Breast epithelium (tissue), 4 donors: ENCODE data around the gene SLBP. TPM values are rescaled to one million over a fixed set of nuclear protein-coding genes. Genes with fewer than 3 reads are reported as not detected.

Experiments
- DNase-seq, 2 donors: peaks; one replicate each; pipeline ENCODE4 v3.0.0-alpha.2; 2019; ENCODE audit warnings: low spot score in 2 of 2
- H3K27ac ChIP-seq, 2 donors: fragments of 200-600 bp; sonication (generic) in 1 of 2; one replicate each; pipeline ENCODE4 v1.5.1; 2016 to 2019; ENCODE audit warnings: mild to moderate bottlenecking in 1 of 2
- H3K27me3 ChIP-seq, 2 donors: fragments of 200-600 bp; sonication (generic) in 1 of 2; one replicate each; pipeline versions ENCODE4 v1.5.1 to v1.6.0; 2017 to 2019; ENCODE audit warnings: control low read depth in 1 of 2, mild to moderate bottlenecking in 1 of 2
- H3K36me3 ChIP-seq: fragments of 200-600 bp; one replicate; pipeline ENCODE4 v1.5.1; 2019
- H3K4me1 ChIP-seq, 2 donors: fragments of 200-600 bp; sonication (generic); one replicate each; pipeline ENCODE4 v1.5.1; 2016 to 2019; ENCODE audit warnings: control low read depth in 1 of 2
- H3K4me3 ChIP-seq, 3 donors: fragments of 200-600 bp; sonication (generic); 1 replicate in 2 of 3; 2 replicates in 1 of 3; pipeline ENCODE4 v1.5.1; 2016 to 2019; ENCODE audit warnings: mild to moderate bottlenecking in 3 of 3, moderate library complexity in 2 of 3
- H3K9me3 ChIP-seq, 2 donors: fragments of 200-600 bp; sonication (generic) in 1 of 2; one replicate each; pipeline ENCODE4 v1.5.1; 2016 to 2019; ENCODE audit warnings: control low read depth in 1 of 2
- CTCF ChIP-seq, 3 donors: fragments of 450-650 bp; IDR thresholded peaks; one replicate each; pipeline ENCODE4 v1.5.1; 2016 to 2017; ENCODE audit warnings: antibody characterized with exemption in 3 of 3, mild to moderate bottlenecking in 3 of 3, moderate library complexity in 3 of 3
- POLR2A ChIP-seq: fragments of 450-650 bp; IDR thresholded peaks from one replicate; pipeline ENCODE4 v1.6.1; 2016; ENCODE audit warnings: antibody characterized with exemption, mild to moderate bottlenecking, moderate library complexity
- POLR2AphosphoS5 ChIP-seq, 3 donors: sonication (generic); formaldehyde crosslinking; IDR thresholded peaks; one replicate each; pipeline ENCODE4 v1.6.1; 2017; ENCODE audit warnings: antibody characterized with exemption in 3 of 3
- intact Hi-C: fragments of 100-400 bp; cut with DNase I; formaldehyde crosslinking; loops from one replicate; pipeline ENCODE4 v1.15.1; 2023; ENCODE audit warnings: low total_unique reads
- total RNA-seq, 3 donors: library from RNA; depleted of rRNA; stranded (reverse); fragments of >200 nt; gene quantifications; one replicate each; pipeline ENCODE4 v1.1.0, GENCODE V29; 2016

Gene SLBP
- total RNA-seq, 3 donors from 2014 or later: 45.1 to 52.0 (median 45.6) TPM

GRCh38 chr4:1685235-1686150 lies 26.6 kb downstream of the SLBP start:
- Histone ChIP-seq H3K36me3 (no peaks in the 10 kb centered on the region), H3K27me3 (no peaks in the 10 kb centered on the region), H3K27ac (peak overlapping the region; percentile 61 to 80), H3K9me3 (no peaks in the 10 kb centered on the region), H3K4me3 (peak overlapping the region in 2 of 3 donors; percentile 74 to 81), H3K4me1 (no peaks in the 10 kb centered on the region)
- TF ChIP-seq CTCF (IDR thresholded peaks at IDR 0.05) (no peak), POLR2AphosphoS5 (IDR thresholded peaks at IDR 0.05) (no peak), POLR2A (no peak)
- intact Hi-C loops: no loop called here
- no peak for DNase-seq

GRCh38 chr4:1684506-1685234 lies 27.4 kb downstream of the SLBP start:
- no peaks in the 10 kb centered on the region for H3K27me3 ChIP-seq
- peak overlapping the region; percentile 40 to 81 (median 74) for H3K4me3 ChIP-seq
- H3K9me3 ChIP-seq: no peaks in the 10 kb centered on the region
- DNase-seq: peak in 1 of 2 donors; percentile 90
- no peak for TF ChIP-seq POLR2A
- no peak for TF ChIP-seq CTCF (IDR thresholded peaks at IDR 0.05)
- TF ChIP-seq POLR2AphosphoS5 (IDR thresholded peaks at IDR 0.05): no peak
- intact Hi-C loops: no loop called here
- no peaks in the 10 kb centered on the region for H3K36me3 ChIP-seq
- peak overlapping the region; percentile 61 to 80 for H3K27ac ChIP-seq
- no peaks in the 10 kb centered on the region for H3K4me1 ChIP-seq

- no peak for TF ChIP-seq POLR2AphosphoS5 (IDR thresholded peaks at IDR 0.05)
- TF ChIP-seq CTCF (IDR thresholded peaks at IDR 0.05): peak in 1 of 3 donors; percentile 14
- H3K4me1 ChIP-seq: no peaks in the 10 kb centered on the region
- peak within 1 kb of the TSS; percentile 78 to 80 for H3K27ac ChIP-seq
- no peaks in the 10 kb centered on the region for H3K27me3 ChIP-seq
- no peaks in the 10 kb centered on the region for H3K9me3 ChIP-seq
- intact Hi-C loops: no loop called here
- H3K36me3 ChIP-seq: no peaks in the 10 kb centered on the region
- peak in 1 of 2 donors; percentile 89 for DNase-seq
- H3K4me3 ChIP-seq: peak within 1 kb of the TSS; percentile 61 to 81 (median 74)
Observed at GRCh38 chr4:1683736-1684505, 28.2 kb downstream of the SLBP start, which contains the start of gene FAM53A. Gene FAM53A, minus strand, starts transcription at chr4:1684313. Its CDS starts 15,572 bp downstream, at chr4:1668741.

GRCh38 chr4:1683261-1683735 lies 28.8 kb downstream of the SLBP start:
- no peaks in the 10 kb centered on the region for H3K36me3 ChIP-seq
- H3K4me1 ChIP-seq: no peaks in the 10 kb centered on the region
- peak overlapping the region; percentile 78 to 79 for H3K27ac ChIP-seq
- no peaks in the 10 kb centered on the region for H3K27me3 ChIP-seq
- DNase-seq: peak in 1 of 2 donors; percentile 30
- no peaks in the 10 kb centered on the region for H3K9me3 ChIP-seq
- TF ChIP-seq POLR2A (no peak), CTCF (IDR thresholded peaks at IDR 0.05) (no peak), POLR2AphosphoS5 (IDR thresholded peaks at IDR 0.05) (no peak)
- intact Hi-C loops: no loop called here
- peak overlapping the region; percentile 61 to 81 (median 74) for H3K4me3 ChIP-seq
